ENCODE results near the gene LRRC23. TPM values are rescaled to one million over a fixed set of nuclear protein-coding genes. Genes with fewer than 3 reads are reported as not detected.

LRRC23 gene
- total and polyA plus RNA-seq, 7 donors, result 5.3 to 21.0 (median 12.2) TPM

GRCh38 chr12:6915789-6916285 lies 11.2 kb downstream of the LRRC23 start:
- peaks cover 0 to 33% (median 4%) of the 10 kb centered on the region in 4 donors for H3K36me3 ChIP-seq
- no peak overlapping the region for H3K4me3 ChIP-seq
- no peaks in the 10 kb centered on the region for H3K27me3 ChIP-seq
- 68 to 85% methylated on average over 14 of the region's 14 CpGs for WGBS, 2 donors
- TF ChIP-seq POLR2A (IDR thresholded peaks at IDR 0.05) (no peak), EP300 (IDR thresholded peaks at IDR 0.05) (no peak), POLR2AphosphoS5 (IDR thresholded peaks at IDR 0.05) (no peak)
- TF ChIP-seq, protein P1, sequence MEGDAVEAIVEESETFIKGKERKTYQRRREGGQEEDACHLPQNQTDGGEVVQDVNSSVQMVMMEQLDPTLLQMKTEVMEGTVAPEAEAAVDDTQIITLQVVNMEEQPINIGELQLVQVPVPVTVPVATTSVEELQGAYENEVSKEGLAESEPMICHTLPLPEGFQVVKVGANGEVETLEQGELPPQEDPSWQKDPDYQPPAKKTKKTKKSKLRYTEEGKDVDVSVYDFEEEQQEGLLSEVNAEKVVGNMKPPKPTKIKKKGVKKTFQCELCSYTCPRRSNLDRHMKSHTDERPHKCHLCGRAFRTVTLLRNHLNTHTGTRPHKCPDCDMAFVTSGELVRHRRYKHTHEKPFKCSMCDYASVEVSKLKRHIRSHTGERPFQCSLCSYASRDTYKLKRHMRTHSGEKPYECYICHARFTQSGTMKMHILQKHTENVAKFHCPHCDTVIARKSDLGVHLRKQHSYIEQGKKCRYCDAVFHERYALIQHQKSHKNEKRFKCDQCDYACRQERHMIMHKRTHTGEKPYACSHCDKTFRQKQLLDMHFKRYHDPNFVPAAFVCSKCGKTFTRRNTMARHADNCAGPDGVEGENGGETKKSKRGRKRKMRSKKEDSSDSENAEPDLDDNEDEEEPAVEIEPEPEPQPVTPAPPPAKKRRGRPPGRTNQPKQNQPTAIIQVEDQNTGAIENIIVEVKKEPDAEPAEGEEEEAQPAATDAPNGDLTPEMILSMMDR (IDR thresholded peaks at IDR 0.05), result no peak
- intact Hi-C loops (cut with DNase I), result no loop called here
- DNase-seq, result no peak
- peaks cover 0 to 25% (median 22%) of the 10 kb centered on the region in 4 donors for H3K4me1 ChIP-seq
- H3K27ac ChIP-seq, result peak overlapping the region; percentile 83 to 92 (median 90)
- H3K9me3 ChIP-seq, result no peaks in the 10 kb centered on the region

- H3K9me3 ChIP-seq, result no peaks in the 10 kb centered on the region
- intact Hi-C loops (cut with DNase I), result no loop called here
- TF ChIP-seq, protein P1 (IDR thresholded peaks at IDR 0.05), result no peak
- no peak for TF ChIP-seq POLR2A (IDR thresholded peaks at IDR 0.05)
- TF ChIP-seq POLR2AphosphoS5 (IDR thresholded peaks at IDR 0.05), result no peak
- no peak for TF ChIP-seq EP300 (IDR thresholded peaks at IDR 0.05)
- peak overlapping the region in 1 of 4 donors; percentile 90 for H3K27ac ChIP-seq
- peaks cover 0 to 37% (median 4%) of the 10 kb centered on the region in 4 donors for H3K36me3 ChIP-seq
- no peaks in the 10 kb centered on the region for H3K27me3 ChIP-seq
- DNase-seq, result peak; percentile 66
- peaks cover 0 to 25% (median 22%) of the 10 kb centered on the region in 4 donors for H3K4me1 ChIP-seq
- WGBS, 2 donors, result 96% methylated on average over 11 of the region's 11 CpGs
- H3K4me3 ChIP-seq, result no peak overlapping the region
Observed at GRCh38 chr12:6916426-6917200, 12.0 kb downstream of the LRRC23 start.

- H3K27me3 ChIP-seq, result no peaks in the 10 kb centered on the region
- no peak overlapping the region for H3K27ac ChIP-seq
- intact Hi-C loops (cut with DNase I), result no loop called here
- peaks cover 0 to 45% (median 6%) of the 10 kb centered on the region in 4 donors for H3K36me3 ChIP-seq
- H3K9me3 ChIP-seq, result no peaks in the 10 kb centered on the region
- 82 to 86% methylated on average over 14 of the region's 14 CpGs for WGBS, 2 donors
- DNase-seq, result no peak
- no peak overlapping the region for H3K4me3 ChIP-seq
- peaks cover 0 to 25% (median 22%) of the 10 kb centered on the region in 4 donors for H3K4me1 ChIP-seq
- no peak for TF ChIP-seq EP300 (IDR thresholded peaks at IDR 0.05)
Observed at GRCh38 chr12:6917491-6918231, 13.0 kb downstream of the LRRC23 start.

DNA sequence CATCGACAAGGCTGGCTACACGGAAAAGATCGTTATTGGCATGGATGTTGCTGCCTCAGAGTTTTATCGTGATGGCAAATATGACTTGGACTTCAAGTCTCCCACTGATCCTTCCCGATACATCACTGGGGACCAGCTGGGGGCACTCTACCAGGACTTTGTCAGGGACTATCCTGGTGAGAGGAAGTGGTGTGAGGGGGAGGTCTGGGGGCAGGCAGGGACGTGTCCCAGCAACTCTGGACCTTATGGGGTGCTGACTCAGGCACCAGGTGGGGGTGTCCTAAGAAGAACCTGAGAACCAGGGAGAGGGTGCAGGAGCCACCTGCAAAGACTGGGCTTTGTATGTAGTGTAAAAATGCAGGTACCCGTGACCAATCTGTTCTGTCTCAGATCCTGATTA lies 15.0 kb downstream of the LRRC23 start:
- DNase-seq, result peak; percentile 60
- Histone ChIP-seq H3K4me1 (peaks cover 0 to 26% (median 24%) of the 10 kb centered on the region in 4 donors), H3K4me3 (no peak overlapping the region), H3K27me3 (no peaks in the 10 kb centered on the region), H3K9me3 (no peaks in the 10 kb centered on the region), H3K36me3 (peaks cover 0 to 57% (median 6%) of the 10 kb centered on the region in 4 donors), H3K27ac (no peak overlapping the region)
- intact Hi-C loops (cut with DNase I), result no loop called here
- WGBS, 2 donors, result 68 to 80% methylated on average over 7 of the region's 7 CpGs
- TF ChIP-seq EP300 (IDR thresholded peaks at IDR 0.05), result no peak
- no peak for TF ChIP-seq POLR2AphosphoS5 (IDR thresholded peaks at IDR 0.05)
- no peak for TF ChIP-seq POLR2A (IDR thresholded peaks at IDR 0.05)
- TF ChIP-seq, protein P1 (IDR thresholded peaks at IDR 0.05), result no peak

DNA sequence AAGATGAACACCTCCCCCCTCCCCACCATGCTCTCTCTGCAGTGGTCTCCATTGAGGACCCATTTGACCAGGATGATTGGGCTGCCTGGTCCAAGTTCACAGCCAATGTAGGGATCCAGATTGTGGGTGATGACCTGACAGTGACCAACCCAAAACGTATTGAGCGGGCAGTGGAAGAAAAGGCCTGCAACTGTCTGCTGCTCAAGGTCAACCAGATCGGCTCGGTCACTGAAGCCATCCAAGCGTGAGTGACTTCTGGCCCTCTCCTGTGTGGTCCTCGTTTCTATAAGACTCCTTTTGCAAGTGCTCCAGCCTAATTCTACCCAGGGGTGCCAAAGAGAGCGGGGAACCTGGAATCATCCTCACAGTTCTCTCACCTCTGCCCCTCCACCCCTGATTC lies 16.9 kb downstream of the LRRC23 start:
- intact Hi-C loops (cut with DNase I), result no loop called here
- Histone ChIP-seq H3K4me3 (no peak overlapping the region), H3K9me3 (no peaks in the 10 kb centered on the region), H3K36me3 (peaks cover 0 to 51% (median 6%) of the 10 kb centered on the region in 4 donors), H3K4me1 (peaks cover 4 to 32% (median 30%) of the 10 kb centered on the region in 4 donors), H3K27ac (no peak overlapping the region), H3K27me3 (no peaks in the 10 kb centered on the region)
- WGBS, 2 donors, result 88 to 91% methylated on average over 7 of the region's 7 CpGs
- no peak for DNase-seq
- no peak for TF ChIP-seq POLR2A (IDR thresholded peaks at IDR 0.05)
- TF ChIP-seq, protein P1 (IDR thresholded peaks at IDR 0.05), result no peak
- no peak for TF ChIP-seq EP300 (IDR thresholded peaks at IDR 0.05)
- TF ChIP-seq POLR2AphosphoS5 (IDR thresholded peaks at IDR 0.05), result no peak

Measured in sigmoid colon (tissue), 7 donors.